ENCODE data around the gene SSR2. TPM values are rescaled to one million over a fixed set of nuclear protein-coding genes. Genes with fewer than 3 reads are reported as not detected.

SSR2 gene
- total RNA-seq, 2 donors from 2014 or later = 193 TPM

- H3K27ac Mint-ChIP-seq = peak overlapping the region; percentile 17
- Histone ChIP-seq H3K4me3 (ENCODE audit: low read length) (no peak overlapping the region), H3K4me1 (ENCODE audit: control insufficient read depth, insufficient read depth, low read length) (peaks cover 4% of the 10 kb centered on the region), H3K27me3 (ENCODE audit: control insufficient read depth, insufficient read depth, low read length, poor library complexity, severe bottlenecking) (no peaks in the 10 kb centered on the region), H3K9me3 (ENCODE audit: control insufficient read depth, low read length) (no peaks in the 10 kb centered on the region), H3K27ac (ENCODE audit: low read depth, low read length) (peak overlapping the region; percentile 47), H3K9ac (ENCODE audit: extremely low read depth, low read length, poor library complexity, severe bottlenecking) (no peak overlapping the region), H3K36me3 (ENCODE audit: control insufficient read depth, insufficient read depth, low read length) (peaks cover 66% of the 10 kb centered on the region)
- no peaks in the 10 kb centered on the region for H3K9me3 Mint-ChIP-seq
- no peak overlapping the region for H3K4me3 Mint-ChIP-seq
- no peak for DNase-seq
- H3K36me3 Mint-ChIP-seq (ENCODE audit: low read depth) = peaks cover 58% of the 10 kb centered on the region
- TF ChIP-seq CTCF (conservative IDR thresholded peaks at IDR 0.05) = no peak
- H3K27me3 Mint-ChIP-seq (ENCODE audit: insufficient read depth) = no peaks in the 10 kb centered on the region
- H3K4me1 Mint-ChIP-seq = peaks cover 8% of the 10 kb centered on the region
- 66 to 91% methylated on average over 3 of the region's 3 CpGs for WGBS, 2 experiments (ENCODE audit: insufficient coverage in 1 of 2, insufficient read length in 1 of 2)
Observed at GRCh38 chr1:156009404-156009803, 11.3 kb downstream of the SSR2 start.

GRCh38 chr1:156006666-156007376, 13.9 kb downstream of the SSR2 start:
- Mint-ChIP-seq H3K27me3 (ENCODE audit: insufficient read depth) (no peaks in the 10 kb centered on the region), H3K27ac (peak overlapping the region; percentile 50), H3K36me3 (ENCODE audit: low read depth) (peaks cover 36% of the 10 kb centered on the region), H3K4me3 (no peak overlapping the region), H3K9me3 (no peaks in the 10 kb centered on the region), H3K4me1 (peaks cover 8% of the 10 kb centered on the region)
- H3K4me1 ChIP-seq (ENCODE audit: control insufficient read depth, insufficient read depth, low read length) = peaks cover 4% of the 10 kb centered on the region
- no peak overlapping the region for H3K9ac ChIP-seq (ENCODE audit: extremely low read depth, low read length, poor library complexity, severe bottlenecking)
- no peak for DNase-seq
- TF ChIP-seq CTCF (conservative IDR thresholded peaks at IDR 0.05) = no peak
- no peaks in the 10 kb centered on the region for H3K27me3 ChIP-seq (ENCODE audit: control insufficient read depth, insufficient read depth, low read length, poor library complexity, severe bottlenecking)
- H3K27ac ChIP-seq (ENCODE audit: low read depth, low read length) = peak overlapping the region; percentile 22
- 92 to 94% methylated on average over 5 to 7 of the region's 7 CpGs for WGBS, 2 experiments (ENCODE audit: insufficient coverage in 1 of 2, insufficient read length in 1 of 2)
- H3K36me3 ChIP-seq (ENCODE audit: control insufficient read depth, insufficient read depth, low read length) = peaks cover 41% of the 10 kb centered on the region
- no peaks in the 10 kb centered on the region for H3K9me3 ChIP-seq (ENCODE audit: control insufficient read depth, low read length)
- H3K4me3 ChIP-seq (ENCODE audit: low read length) = no peak overlapping the region

GRCh38 chr1:156004843-156005584, 15.7 kb downstream of the SSR2 start:
- Histone ChIP-seq H3K9me3 (ENCODE audit: control insufficient read depth, low read length) (no peaks in the 10 kb centered on the region), H3K4me3 (ENCODE audit: low read length) (no peak overlapping the region), H3K36me3 (ENCODE audit: control insufficient read depth, insufficient read depth, low read length) (peaks cover 23% of the 10 kb centered on the region), H3K27ac (ENCODE audit: low read depth, low read length) (no peak overlapping the region), H3K27me3 (ENCODE audit: control insufficient read depth, insufficient read depth, low read length, poor library complexity, severe bottlenecking) (no peaks in the 10 kb centered on the region), H3K9ac (ENCODE audit: extremely low read depth, low read length, poor library complexity, severe bottlenecking) (no peak overlapping the region), H3K4me1 (ENCODE audit: control insufficient read depth, insufficient read depth, low read length) (peaks cover 4% of the 10 kb centered on the region)
- whole genome bisulfite sequencing, 2 experiments (ENCODE audit: insufficient coverage in 1 of 2, insufficient read length in 1 of 2) = 85 to 100% methylated on average over 3 to 4 of the region's 4 CpGs
- TF ChIP-seq CTCF (conservative IDR thresholded peaks at IDR 0.05) = no peak
- no peak overlapping the region for H3K4me3 Mint-ChIP-seq
- no peaks in the 10 kb centered on the region for H3K27me3 Mint-ChIP-seq (ENCODE audit: insufficient read depth)
- H3K36me3 Mint-ChIP-seq (ENCODE audit: low read depth) = peaks cover 20% of the 10 kb centered on the region
- peak overlapping the region; percentile 55 for H3K27ac Mint-ChIP-seq
- no peaks in the 10 kb centered on the region for H3K9me3 Mint-ChIP-seq
- no peak for DNase-seq
- H3K4me1 Mint-ChIP-seq = peaks cover 8% of the 10 kb centered on the region

Data from endodermal cell (in vitro differentiated cells).